HG03108 (cell line): Measurements from ENCODE around the gene HAPLN2.

Source experiments
- ATAC-seq: cut with Tn5 transposase; IDR thresholded peaks from one replicate; pipeline ENCODE4 v1.9.1; 2021; ENCODE audit warnings: moderate library complexity; ENCODE audit not compliant: unreplicated experiment

Gene HAPLN2

GRCh38 chr1:156643778-156644092 is 24.5 kb downstream of the HAPLN2 start:
- no peak for ATAC-seq

GRCh38 chr1:156644146-156644545 is 24.9 kb downstream of the HAPLN2 start:
- ATAC-seq = no peak

- no peak for ATAC-seq
These were observed 25.4 kb downstream of the HAPLN2 start for GRCh38 chr1:156644640-156645039.

- ATAC-seq = no peak
These were observed 25.8 kb downstream of the HAPLN2 start for GRCh38 chr1:156645056-156645455.

- ATAC-seq = no peak
These were observed 26.5 kb downstream of the HAPLN2 start for GRCh38 chr1:156645666-156646065.

GRCh38 chr1:156646738-156647211 is 27.6 kb downstream of the HAPLN2 start:
- ATAC-seq = no peak

GRCh38 chr1:156647351-156647750 is 28.1 kb downstream of the HAPLN2 start:
- ATAC-seq = no peak

- no peak for ATAC-seq
These were observed 29.3 kb downstream of the HAPLN2 start for GRCh38 chr1:156648496-156648895.

GRCh38 chr1:156648951-156649350 is 29.7 kb downstream of the HAPLN2 start:
- ATAC-seq = no peak

GRCh38 chr1:156652131-156652991 is 33.1 kb downstream of the HAPLN2 start:
- ATAC-seq = no peak

GRCh38 chr1:156652992-156653355 is 33.8 kb downstream of the HAPLN2 start:
- ATAC-seq = no peak

GRCh38 chr1:156654700-156655099 is 35.5 kb downstream of the HAPLN2 start:
- no peak for ATAC-seq

GRCh38 chr1:156655151-156655903 is 36.1 kb downstream of the HAPLN2 start:
- ATAC-seq = no peak

- no peak for ATAC-seq
These were observed 36.8 kb downstream of the HAPLN2 start for GRCh38 chr1:156655904-156656516.

- ATAC-seq = no peak
These were observed 37.9 kb downstream of the HAPLN2 start for GRCh38 chr1:156656806-156657740.

- no peak for ATAC-seq
These were observed 38.6 kb downstream of the HAPLN2 start for GRCh38 chr1:156657741-156658319.

- ATAC-seq = no peak
These were observed 39.3 kb downstream of the HAPLN2 start for GRCh38 chr1:156658496-156658895.

- no peak for ATAC-seq
These were observed 39.8 kb downstream of the HAPLN2 start for GRCh38 chr1:156658945-156659574.

- ATAC-seq = no peak
These were observed 40.4 kb downstream of the HAPLN2 start for GRCh38 chr1:156659661-156659987.
